ENCODE data around the gene SLC44A5.
"Not testable (repeated sequence)": the region's sequence is repeated elsewhere in the genome, so short reads cannot be mapped to it uniquely, and the experiment has no call there.

The SLC44A5 gene

DNA sequence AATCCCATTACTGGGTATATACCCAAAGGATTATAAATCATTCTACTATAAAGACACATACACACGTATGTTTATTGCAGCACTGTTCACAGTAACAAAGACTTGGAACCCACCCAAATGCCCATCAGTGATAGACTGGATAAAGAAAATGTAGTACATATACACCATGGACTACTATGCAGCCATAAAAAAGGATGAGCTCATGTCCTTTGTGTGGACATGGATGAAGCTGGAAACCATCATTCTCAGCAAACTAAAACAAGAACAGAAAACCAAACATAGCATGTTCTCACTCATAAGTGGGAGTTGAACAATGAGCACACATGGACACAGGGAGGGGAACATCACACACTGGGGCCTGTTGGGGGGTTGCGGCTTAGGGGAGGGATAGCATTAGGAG is 347.3 kb downstream of the SLC44A5 start:
- DNase-seq: not testable (repeated sequence)

DNA sequence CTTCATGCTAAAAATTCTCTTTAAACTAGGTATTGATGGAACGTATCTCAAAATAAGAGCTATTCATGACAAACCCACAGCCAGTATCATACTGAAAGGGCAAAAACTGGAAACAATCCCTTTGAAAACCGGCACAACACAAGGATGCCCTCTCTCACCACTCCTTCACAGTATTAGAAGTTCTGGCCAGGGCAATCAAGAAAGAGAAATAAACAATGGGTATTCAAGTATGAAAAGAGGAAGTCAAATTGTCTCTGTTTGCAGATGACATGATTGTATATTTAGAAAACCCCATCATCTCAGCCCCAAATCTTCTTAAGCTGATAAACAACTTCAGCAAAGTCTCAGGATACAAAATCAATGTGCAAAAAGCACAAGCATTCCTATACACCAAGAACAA is 349.0 kb downstream of the SLC44A5 start:
- not testable (repeated sequence) for DNase-seq

DNA sequence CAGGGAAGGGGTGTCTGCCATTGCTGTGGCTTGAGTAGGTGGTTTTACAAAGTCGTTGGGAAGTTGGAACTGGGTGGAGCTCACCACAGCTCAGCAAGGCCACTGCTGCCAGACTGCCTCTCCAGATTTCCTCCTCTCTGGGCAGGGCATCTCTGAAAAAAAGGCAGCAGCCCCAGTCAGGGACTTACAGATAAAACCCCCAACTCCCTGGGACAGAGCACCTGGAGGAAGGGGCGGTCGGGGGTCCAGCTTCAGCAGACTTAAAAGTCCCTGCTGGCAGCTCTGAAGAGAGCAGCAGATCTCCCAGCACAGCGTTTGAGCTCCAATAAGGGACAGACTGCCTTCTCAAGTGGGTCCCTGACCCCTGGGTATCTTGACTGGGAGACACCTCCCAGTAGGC is 352.6 kb downstream of the SLC44A5 start:
- DNase-seq: no peak

DNA sequence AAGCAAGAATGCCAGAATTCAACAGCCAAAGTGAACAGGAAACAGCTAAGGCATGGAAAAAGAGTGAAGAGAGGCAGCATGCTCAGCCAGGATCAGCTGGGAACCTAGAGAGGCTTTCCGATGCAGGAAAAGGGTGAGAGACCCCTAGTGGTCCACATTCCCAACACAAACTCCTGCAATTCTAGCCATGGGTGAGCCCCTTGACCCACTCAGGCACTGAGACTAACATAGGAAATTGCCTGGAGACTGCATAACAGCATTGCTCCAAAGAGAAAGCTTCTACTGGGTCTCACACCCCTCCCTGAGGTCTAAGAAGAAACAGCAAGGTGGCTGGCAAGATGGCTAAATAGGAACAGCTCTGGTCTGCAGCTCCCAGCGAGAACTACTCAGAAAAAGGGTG is 353.5 kb downstream of the SLC44A5 start:
- DNase-seq: no peak

DNA sequence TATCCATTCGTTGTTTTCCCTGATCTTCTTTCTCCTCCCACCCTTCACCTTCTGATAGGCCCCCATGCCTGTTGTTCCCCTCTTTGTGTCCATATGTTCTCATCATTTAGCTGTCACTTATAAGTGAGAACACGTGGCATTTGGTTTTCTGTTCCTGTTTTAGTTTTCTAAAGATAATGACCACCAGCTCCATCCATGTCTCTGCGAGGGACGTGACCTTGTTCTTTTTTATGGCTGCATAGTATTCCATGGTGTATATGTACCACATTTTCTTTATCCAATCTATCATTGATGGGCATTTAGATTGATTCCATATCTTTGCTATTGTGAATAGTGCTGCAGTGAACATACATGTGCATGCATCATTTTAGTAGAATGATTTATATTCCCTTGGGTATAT is 360.8 kb downstream of the SLC44A5 start:
- DNase-seq: not testable (repeated sequence)

DNA sequence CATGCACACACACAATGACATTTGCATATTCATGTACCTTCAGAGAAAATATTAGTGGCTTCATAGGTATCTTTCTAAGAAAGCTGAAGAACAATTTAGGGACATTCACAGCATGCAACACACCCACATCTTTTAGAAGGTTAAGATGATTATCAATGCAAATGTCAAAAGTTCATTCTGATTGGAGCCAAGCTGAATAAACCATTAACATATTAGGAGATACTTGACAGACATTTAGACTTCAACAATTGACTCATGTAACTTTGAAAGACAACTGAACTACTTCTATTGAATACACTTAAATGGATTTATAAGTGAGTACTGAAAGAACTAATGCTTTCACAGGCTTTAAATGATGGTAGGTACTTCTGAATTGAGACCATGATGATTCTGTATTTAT is 365.7 kb downstream of the SLC44A5 start:
- DNase-seq: no peak

DNA sequence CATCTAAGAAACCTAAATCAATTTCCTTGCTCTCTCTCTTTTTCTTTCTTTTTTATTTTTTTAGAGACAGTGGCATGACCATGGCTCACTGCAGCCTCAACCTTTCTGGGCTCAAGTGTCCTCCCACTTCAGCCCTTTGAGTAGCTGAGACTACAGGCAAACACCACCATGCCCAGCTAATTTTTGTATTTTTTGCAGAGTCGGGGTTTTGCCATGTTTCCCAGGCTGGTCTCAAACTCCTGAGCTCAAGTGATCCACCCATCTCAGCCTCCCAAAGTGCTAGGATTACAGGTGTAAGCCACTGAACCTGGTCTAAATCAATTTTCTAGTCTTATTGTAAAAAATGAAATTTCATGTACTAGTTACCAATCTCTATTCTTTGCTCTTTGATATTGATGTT is 367.8 kb downstream of the SLC44A5 start:
- no peak for DNase-seq

DNA sequence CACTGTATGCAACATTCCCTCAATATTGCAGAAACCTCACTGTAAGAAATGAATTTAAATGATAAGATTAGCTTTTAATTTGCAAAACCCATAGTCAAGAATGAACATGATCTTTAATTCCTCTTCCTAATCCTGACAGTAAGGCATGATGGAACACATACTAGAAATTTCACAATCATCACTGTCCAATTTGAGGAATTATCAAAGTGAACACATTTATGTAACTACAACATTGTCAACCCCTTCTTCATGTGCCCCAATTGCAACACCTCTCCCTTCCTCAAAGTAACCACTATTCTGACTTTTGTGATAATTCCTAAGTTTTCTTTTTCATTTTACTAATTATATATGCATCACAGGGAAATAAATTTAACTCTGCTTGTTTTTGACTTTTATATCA is 373.6 kb downstream of the SLC44A5 start:
- no peak for DNase-seq

DNA sequence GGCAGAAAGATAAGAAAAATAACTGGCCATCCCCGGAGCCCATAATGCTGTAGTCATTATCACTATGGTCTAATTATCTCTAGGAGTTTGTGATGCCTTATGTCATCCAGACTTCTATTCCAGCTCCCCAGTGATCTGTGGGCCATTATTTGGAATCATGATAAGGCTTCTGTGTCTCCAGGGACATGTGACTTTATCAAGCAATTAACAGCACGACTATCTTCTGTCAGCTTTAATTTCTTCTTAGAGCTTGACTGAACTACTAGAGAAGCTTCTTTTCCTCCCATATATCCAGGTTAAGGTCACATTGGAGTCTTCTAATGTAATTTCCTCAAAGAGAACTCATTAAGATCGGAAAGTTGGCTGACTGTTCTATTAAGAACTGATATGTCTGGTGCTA is 376.4 kb downstream of the SLC44A5 start:
- DNase-seq: no peak

DNA sequence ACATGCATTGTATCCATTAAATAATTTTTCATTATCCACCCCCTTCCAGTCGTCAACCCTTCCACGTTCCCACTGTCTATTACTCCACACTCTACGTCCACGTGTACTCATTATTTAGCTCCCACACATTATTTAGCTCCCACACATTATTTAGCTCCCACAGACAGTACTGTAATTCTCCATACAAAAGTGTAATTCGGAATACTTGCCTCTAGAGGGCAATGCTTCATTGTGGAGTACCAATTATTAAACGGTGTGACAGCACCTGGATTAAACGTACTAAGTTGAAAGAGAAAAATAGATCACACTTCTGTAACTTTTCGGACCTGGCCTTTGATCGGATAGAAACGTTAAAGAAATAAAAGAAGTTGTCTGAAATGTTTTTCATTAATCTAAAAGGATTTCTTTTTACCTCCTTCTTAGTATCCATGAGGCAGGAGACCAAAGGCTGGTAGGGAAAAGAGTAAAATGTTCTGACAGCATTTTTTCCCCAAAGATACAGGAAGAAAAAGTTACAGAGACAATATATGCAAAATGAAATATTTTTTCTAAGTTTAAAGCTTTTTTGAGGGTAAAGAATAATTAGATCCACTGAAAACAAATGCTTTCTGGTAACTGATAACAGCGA is 377.5 kb downstream of the SLC44A5 start:
- DNase-seq: no peak

DNA sequence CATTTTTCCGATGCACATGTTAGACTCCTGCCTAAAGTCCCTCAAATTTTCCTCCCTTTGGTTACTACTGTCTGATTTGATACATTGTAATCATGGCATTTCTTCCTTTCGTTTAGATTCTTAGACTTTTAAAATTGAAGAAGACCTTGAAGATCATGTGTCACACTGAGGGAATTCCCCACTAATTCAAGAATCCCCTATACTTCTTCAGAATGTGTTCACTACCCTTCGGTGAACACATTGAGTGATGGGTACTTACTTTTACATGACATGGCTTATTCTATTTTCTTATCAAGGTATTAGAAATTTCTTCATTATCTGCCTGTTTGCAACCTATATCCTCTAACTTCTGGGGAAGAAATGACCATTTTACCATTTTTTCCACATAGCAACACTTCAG is 390.8 kb downstream of the SLC44A5 start:
- no peak for DNase-seq

DNA sequence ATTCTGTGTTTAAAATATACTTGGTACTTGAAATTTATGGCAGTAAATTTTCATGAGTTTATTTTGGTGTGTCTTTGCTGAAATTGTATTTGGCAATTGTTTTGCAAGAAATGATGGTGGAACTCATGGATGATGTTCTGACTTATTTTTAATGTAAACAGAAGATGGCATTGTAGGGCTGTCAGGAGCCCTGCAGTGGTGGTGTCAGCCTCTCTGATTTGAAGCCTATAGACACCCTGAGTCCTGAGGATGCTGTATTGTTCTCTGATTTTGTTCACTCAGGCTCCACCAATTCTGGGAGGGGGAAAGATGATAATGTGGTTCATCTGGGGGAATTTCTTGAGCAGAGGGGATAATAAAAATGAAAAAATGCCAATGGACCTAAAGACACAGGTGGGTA is 396.9 kb downstream of the SLC44A5 start:
- DNase-seq: no peak

DNA sequence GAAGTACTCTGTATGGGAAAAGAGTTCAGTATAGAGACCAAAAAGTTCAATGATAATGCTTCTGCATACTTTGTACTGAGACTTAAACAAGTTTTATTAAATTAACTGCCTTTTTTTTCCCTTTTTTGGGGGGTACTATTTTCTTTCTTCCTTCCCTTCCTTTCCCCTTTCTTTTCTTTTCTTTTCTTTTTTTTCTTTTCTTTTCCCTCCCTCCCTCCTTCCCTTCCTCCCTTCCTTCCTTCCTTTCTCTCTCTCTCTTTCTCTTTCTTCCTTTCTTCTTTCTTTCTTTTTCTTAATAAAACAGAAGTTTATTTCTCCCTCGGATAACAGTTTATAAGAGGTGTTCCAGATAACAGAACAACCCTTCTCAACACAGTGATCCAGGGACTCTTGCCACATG is 399.3 kb downstream of the SLC44A5 start:
- no peak for DNase-seq

DNA sequence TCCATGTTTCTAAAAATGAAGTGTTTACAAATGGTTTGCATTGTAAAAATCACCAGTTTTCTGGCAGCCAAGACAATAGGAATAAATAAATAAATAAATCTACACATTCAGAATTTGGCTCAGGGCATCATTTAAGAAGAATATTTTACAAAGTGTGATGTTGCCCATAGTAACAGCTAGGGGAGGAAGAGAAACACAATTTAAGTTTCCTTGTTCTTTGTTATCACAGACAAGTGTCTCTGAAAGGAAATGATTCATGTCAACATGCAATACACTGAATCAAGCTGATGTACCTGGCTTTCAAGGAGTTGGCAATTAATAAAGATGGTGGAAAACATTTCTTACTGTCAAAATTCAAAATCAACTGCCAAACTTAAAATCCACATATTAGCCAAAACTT is 402.1 kb downstream of the SLC44A5 start:
- no peak for DNase-seq

DNA sequence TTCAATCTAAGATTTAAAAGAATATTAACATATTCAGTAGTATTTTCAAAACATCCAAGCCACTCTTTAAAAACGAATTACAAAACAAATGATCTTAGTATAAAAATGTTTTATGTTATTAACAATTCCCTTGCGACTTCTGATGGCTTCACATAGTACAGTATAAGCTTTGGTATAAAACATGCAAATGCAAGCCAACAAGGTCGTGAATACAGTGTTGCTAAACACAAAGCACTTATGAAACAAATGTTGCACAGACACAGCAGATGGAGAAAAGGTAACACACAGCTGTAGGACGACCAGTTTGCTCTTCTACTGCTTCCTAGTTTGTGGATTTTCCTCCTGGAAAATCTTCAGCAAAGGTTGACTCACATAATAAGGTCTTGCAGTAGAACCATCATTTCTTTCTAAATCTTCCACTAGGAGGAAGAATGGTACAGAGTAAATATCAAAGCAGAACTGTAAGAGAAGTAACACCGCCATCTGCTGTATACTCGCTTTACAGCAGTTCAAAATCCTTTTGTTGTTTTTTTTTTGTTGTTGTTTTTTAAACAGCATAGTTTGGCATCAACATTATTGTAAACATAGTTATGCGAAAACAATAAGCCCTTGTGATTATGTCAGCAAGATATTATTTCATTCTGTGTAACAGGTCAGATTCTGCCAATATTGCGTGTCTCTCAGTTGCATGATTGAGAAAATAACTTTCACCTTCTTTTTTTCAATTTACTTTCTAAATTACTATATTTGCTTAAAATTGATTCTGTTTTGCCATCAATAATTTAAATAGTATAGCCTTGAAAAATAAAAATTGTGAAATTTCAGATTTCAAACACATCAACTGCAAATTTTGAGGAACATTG is 407.3 kb downstream of the SLC44A5 start:
- no peak for DNase-seq

DNA sequence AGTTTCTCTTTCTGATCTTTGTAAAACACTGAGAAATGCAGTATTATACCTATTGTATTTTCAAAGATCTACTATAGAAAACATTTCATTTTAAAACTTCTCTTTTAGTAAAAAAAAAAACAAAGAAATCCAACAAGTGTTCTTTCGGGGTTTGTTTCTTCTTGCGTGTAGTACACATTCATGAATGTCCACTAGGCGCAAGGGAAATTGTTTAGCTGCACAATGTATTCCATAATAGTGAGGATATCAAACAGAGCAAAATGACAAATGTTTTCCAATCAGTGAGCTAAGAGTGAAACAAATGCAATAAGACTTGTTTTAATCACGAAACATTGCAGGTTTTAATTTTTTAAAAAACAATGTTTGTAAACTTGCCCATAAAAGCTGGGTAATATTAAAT is 408.2 kb downstream of the SLC44A5 start:
- DNase-seq: no peak

DNA sequence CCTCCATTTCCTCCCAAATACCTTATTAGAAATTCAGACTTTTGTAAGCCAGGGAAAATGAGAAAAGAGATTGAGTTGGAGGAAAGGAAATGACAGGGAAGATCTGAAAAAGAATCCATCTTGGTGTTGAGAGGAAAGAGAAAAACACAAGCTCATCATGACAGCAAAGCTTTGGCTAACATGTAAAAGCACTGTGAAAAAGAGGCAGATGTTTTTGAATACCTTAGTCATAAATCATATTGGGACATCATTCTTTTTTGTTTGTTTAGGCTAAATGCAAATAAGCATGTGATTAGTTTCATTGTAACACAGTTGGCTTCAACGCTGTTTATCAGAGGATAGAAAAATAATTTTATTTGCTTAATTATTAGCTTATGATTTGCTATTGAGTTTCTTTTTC is 412.2 kb downstream of the SLC44A5 start:
- no peak for DNase-seq

DNA sequence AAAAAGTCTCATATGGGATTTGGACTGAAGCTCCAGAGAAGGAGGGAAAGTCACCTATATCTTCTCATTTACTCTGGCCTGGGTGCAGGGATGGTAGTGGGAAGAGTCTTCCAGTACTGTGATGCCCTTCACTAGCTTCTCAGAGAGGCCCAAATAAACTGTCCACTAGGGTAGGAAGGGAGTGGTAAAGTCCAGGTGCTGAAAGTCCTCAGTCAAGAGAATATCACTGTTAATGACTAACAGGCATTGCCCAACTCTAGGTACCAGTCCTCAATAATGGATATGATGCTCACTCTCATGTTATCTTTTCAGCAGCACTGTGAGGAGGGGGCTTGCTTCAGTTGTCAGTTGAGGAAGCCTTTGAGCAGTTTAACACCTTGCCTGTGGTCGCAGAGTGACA is 412.8 kb downstream of the SLC44A5 start:
- DNase-seq: no peak

DNA sequence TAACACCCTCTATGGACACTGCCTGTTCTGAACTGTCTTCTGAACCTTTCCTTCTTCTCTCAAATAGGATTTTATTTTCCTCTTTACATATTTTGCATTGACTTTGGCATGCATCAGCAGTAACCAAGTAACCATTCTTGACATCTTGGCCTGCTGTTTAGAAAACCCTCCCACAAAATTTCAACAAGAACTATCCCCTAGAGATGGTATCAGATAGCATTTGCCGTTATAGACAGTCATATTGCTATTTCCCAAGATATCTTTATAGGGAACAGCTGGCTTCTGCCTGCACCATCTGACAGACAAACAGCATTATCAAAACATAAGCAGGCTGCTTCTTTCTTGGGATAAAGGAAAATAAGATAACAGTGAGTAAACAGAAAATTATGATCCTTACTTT is 422.0 kb downstream of the SLC44A5 start:
- DNase-seq: no peak

DNA sequence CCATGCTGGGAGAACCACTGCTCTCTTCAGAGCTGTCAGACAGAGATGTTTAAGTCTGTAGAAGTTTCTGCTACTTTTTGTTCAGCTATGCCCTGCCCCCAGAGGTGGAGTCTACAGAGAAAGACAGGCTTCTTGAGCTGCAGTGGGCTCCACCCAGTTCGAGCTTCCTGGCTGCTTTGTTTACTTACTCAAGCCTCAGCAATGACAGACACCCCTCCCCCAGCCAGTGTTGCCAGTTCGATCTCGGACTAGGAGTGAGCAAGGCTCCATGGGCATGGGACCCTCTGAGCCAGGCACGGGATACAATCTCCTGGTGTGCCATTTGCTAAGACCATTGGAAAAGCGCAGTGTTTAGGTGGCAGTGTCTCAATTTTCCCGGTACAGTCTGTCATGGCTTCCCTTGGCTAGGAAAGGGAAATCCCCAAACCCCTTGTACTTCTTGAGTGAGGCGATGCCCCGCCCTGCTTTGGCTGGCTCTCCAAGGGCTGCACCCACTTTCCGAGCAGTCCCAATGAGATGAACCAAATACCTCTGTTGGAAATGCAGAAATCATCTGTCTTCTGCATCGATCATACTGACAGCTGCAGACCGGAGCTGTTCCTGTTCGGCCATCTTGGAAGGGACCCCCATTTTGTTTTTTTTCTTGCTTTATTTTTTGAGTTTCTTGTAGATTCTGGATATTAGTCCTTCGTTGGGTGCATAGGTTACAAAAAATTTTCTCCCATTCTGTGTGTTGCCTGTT is 429.5 kb downstream of the SLC44A5 start:
- DNase-seq: not testable (repeated sequence)

DNA sequence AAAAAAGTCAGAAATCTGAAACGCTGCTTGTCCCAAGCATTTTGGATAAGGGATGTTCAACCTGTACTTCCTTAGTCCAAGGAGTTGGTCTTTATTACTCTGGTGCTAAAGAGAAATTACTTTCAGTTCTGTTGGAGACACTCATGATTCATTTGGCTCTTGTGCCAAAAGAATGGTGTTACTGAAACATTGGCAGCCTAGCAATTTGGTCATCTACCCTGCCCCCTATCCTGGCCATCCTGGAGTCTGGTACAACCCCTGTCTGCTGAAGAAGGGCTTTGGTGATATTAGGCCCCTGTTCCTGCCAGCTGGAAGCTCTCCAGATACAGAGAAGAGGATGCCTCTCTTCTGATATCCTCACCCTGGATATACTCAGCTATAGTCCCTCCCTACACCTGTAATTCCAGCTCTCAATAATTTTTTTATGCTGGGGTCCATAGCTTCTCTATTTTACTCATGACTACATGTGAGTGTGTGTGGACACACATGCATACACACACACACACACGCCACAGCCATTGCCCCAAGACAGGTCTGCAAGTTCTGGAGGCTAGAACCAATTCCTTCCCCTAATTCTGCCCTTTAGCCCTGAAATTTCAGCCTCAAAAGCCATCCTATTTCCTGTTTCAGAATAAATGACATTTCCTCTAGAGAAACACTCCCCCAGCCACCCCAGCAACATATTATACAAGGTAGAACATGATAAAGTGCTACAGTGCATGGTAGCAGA is 436.7 kb downstream of the SLC44A5 start:
- DNase-seq: no peak

DNA sequence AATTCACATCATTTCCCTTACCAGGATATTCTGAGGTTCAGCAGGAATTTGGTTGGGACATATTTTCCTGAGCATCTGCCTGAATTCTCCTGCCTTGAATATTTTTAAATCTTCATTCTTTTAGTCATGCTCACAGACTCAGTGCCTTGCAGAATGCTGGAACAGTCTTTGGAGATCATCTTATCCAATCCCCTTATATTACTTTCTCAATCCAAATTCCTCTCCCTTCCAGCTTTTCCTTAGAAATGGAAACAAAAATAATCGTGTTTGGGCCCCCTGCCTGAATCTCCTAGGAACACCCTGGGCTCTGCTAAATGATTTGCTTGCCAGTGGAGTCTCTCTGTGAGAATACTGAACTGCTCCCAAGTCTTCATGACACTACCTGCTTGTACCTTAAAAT is 438.4 kb downstream of the SLC44A5 start:
- DNase-seq: no peak

DNA sequence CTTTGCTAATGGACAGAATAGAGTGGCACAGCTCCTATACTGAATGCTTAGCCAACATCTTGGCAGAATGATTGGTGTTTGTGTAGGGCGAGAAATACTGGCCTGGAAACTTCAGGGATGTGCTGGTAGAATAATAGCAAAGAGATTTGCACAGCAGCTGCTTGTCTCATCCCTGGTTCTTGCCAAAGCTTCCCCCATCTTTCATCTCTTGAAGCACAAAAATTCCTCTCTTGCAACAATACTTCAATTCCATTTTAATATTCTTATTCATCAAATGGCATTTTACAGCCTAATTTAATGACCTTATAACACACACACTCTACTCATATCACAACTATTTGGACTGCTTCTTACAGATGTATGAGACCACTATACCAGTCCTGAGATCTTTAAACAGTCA is 439.0 kb downstream of the SLC44A5 start:
- DNase-seq: no peak
